ENCODE measurements around the gene RYR1.
"Not testable (repeated sequence)": the region's sequence is repeated elsewhere in the genome, so short reads cannot be mapped to it uniquely, and the experiment has no call there.

RYR1 gene

GRCh38 chr19:38484747-38485146 lies 51.3 kb downstream of the RYR1 start:
- no peak for DNase-seq (ENCODE audit: extremely low spot score, insufficient read length, low read depth)
- no peak for FAIRE-seq

- no peak for FAIRE-seq
These were observed 52.2 kb downstream of the RYR1 start for GRCh38 chr19:38485541-38486285.

GRCh38 chr19:38486731-38487336 lies 53.3 kb downstream of the RYR1 start:
- DNase-seq (ENCODE audit: extremely low spot score, insufficient read length, low read depth) (no peak), FAIRE-seq (no peak)

More at GRCh38 chr19:38485541-38486285, 52.2 kb downstream of the RYR1 start:
- DNase-seq (ENCODE audit: extremely low spot score, insufficient read length, low read depth), result no peak

GRCh38 chr19:38488096-38488495 lies 54.6 kb downstream of the RYR1 start:
- DNase-seq (ENCODE audit: extremely low spot score, insufficient read length, low read depth) (no peak), FAIRE-seq (no peak)

GRCh38 chr19:38488776-38489481 lies 55.4 kb downstream of the RYR1 start:
- DNase-seq (ENCODE audit: extremely low spot score, insufficient read length, low read depth) (no peak), FAIRE-seq (no peak)

GRCh38 chr19:38490861-38491260 lies 57.4 kb downstream of the RYR1 start:
- FAIRE-seq (no peak), DNase-seq (ENCODE audit: extremely low spot score, insufficient read length, low read depth) (no peak)

- DNase-seq (ENCODE audit: extremely low spot score, insufficient read length, low read depth) (no peak), FAIRE-seq (no peak)
These were observed 58.8 kb downstream of the RYR1 start for GRCh38 chr19:38492181-38492813.

- DNase-seq (ENCODE audit: extremely low spot score, insufficient read length, low read depth) (no peak), FAIRE-seq (no peak)
These were observed 60.9 kb downstream of the RYR1 start for GRCh38 chr19:38494379-38494778.

GRCh38 chr19:38495375-38495774 lies 61.9 kb downstream of the RYR1 start:
- not testable (repeated sequence) for DNase-seq (ENCODE audit: extremely low spot score, insufficient read length, low read depth); FAIRE-seq

- no peak for FAIRE-seq
These were observed 62.6 kb downstream of the RYR1 start for GRCh38 chr19:38496116-38496515.

GRCh38 chr19:38496603-38497487 lies 63.4 kb downstream of the RYR1 start:
- no peak for FAIRE-seq
- DNase-seq (ENCODE audit: extremely low spot score, insufficient read length, low read depth), result no peak

More at GRCh38 chr19:38496116-38496515, 62.6 kb downstream of the RYR1 start:
- no peak for DNase-seq (ENCODE audit: extremely low spot score, insufficient read length, low read depth)

- DNase-seq (ENCODE audit: extremely low spot score, insufficient read length, low read depth), result no peak
- no peak for FAIRE-seq
These were observed 64.4 kb downstream of the RYR1 start for GRCh38 chr19:38497907-38498306.

- DNase-seq (ENCODE audit: extremely low spot score, insufficient read length, low read depth) (no peak), FAIRE-seq (no peak)
These were observed 66.0 kb downstream of the RYR1 start for GRCh38 chr19:38499532-38499931.

GRCh38 chr19:38500450-38500849 lies 67.0 kb downstream of the RYR1 start:
- FAIRE-seq (no peak), DNase-seq (ENCODE audit: extremely low spot score, insufficient read length, low read depth) (no peak)

- FAIRE-seq, result no peak
- DNase-seq (ENCODE audit: extremely low spot score, insufficient read length, low read depth), result no peak
These were observed 69.1 kb downstream of the RYR1 start for GRCh38 chr19:38502410-38503076.

- FAIRE-seq (no peak), DNase-seq (ENCODE audit: extremely low spot score, insufficient read length, low read depth) (no peak)
These were observed 69.6 kb downstream of the RYR1 start for GRCh38 chr19:38503077-38503410.

GRCh38 chr19:38505958-38506357 lies 72.5 kb downstream of the RYR1 start:
- DNase-seq (ENCODE audit: extremely low spot score, insufficient read length, low read depth) (no peak), FAIRE-seq (no peak)

GRCh38 chr19:38506375-38506722 lies 72.9 kb downstream of the RYR1 start:
- DNase-seq (ENCODE audit: extremely low spot score, insufficient read length, low read depth), result no peak
- no peak for FAIRE-seq
